GM21737 (cell line): ENCODE data around the gene DCDC2C.

Experiments
- ATAC-seq: cut with Tn5 transposase; IDR thresholded peaks from one replicate; pipeline ENCODE4 v1.9.1; 2021; ENCODE audit warnings: mild to moderate bottlenecking, moderate library complexity; ENCODE audit not compliant: unreplicated experiment

DCDC2C gene

DNA sequence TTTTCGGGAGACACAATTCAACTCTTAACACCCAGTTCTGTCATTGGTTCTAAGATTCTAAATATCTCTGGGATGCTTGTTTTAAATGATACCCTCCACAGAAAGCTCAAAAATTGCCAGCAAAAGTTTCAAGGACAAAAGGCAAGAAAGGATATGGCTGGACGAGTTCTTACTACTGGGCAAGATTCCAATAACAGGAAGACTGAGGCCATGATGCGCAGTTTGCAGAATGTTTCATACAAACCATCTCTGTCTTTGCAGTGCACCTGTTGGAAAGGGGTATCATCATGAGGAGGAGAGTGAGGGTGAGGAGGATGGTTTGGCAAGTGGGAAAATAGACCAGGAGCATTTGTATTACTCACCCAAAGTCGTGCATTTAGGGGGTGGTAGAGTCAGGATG, 172.8 kb downstream of the DCDC2C start:
- ATAC-seq = no peak

DNA sequence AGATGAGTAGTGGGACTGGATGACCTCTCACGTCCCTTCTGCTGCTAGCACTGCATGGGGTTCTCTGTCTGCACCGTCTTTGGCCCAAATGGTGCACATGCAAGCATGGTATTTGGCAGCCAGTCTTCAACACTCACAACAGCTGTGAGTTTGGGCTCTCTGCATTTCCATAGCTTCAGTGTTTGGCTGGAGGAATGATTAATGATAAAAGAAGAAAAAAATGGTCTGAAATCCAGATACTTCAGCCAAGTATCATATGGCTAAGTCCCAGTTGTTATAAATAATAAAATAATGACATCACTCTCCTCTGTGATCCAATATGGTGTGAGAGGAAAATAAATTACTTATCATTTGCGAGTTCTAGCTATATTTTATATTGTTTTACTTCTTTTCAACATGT, 173.3 kb downstream of the DCDC2C start:
- ATAC-seq = no peak

DNA sequence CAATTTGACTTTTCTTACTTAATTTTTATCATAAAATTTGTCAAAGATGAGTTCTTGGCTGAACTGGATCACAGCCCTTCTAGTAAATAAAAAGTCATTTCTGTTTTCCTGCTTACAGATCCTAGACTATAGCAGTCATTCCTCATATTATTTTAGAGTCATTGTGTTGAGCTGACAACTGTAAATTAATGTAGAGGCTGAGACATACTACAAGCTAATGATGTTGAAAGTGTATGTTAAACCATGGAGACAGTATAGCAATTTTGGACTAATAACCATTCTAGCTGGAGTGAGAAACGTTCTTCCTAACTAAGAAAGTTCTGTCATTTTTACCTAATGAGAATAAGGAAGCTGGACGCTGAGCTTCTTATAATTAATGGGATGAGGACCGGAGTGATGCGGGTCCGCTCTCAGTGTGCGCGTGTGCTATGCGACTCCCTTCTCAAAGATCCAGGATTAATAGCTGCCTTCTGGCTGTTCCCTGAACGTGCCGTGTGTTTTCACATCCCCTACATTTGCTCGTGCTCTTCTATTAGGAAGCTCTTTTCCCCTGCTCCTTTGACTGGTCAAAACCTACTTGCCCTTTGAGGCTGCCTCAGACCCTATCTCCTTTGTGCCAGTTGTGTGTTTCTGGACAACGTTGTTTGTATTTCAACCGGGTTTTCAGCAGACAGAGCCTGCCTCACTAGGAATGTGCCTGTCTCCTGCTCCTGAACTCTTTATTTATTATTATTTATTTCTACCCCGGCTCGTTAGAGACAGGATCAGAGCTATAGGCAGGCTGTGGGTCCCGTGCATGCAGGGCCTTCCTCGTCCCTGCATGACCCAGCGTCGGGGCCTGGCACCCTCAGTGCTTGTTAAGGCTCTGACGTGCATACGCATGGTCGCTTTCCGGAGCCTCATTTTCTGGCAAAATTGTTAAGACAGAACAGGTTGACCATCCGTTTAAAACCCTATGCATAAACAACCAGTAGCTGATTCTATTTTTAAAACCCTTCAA, 182.6 kb downstream of the DCDC2C start:
- no peak for ATAC-seq

DNA sequence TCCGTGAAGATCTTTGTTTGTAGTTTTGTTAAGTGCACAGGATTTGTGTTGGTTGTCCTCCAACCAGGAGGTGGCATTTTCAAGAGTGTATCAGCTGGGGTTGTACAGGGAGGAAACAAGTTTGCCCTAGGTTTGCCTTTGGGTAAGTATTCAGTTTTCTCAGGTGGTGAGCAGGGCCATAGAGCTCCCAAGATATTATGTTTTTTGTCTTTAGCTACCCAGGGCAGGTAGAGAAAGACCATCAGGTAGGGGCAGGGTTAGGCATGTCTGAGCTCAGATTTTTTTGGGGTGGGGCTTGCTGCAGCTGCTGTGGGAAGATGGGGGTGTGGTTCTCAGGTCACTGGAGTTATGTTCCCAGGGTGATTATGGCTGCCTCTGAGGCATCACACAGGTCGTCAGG, 191.6 kb downstream of the DCDC2C start:
- no peak for ATAC-seq
